Measurements from ENCODE around the gene KDM2B. TPM values are rescaled to one million over a fixed set of nuclear protein-coding genes. Genes with fewer than 3 reads are reported as not detected.
A peak's percentile ranks its signal among the peaks of the same experiment; 100 is the strongest.

KDM2B gene
- total and polyA plus RNA-seq, 2 of the 8 experiments (the other 6 are each of a cell fraction or from before 2014, with no cell fraction given): 111 to 162 TPM

GRCh38 chr12:121453629-121454028 lies 127.2 kb downstream of the KDM2B start:
- H3K9ac ChIP-seq (replicated peaks in 1 of 4; ENCODE audit: extremely low read depth in 1 of 4, low read depth in 3 of 4, low read length in 3 of 4): no peak overlapping the region
- no peak overlapping the region for H2BK5ac ChIP-seq (ENCODE audit: low read depth, low read length)
- H4K5ac ChIP-seq (ENCODE audit: insufficient read length, low read depth, low read length): no peak overlapping the region
- H3K4me1 ChIP-seq (replicated peaks in 1 of 4; ENCODE audit: control insufficient read depth in 3 of 4, insufficient read depth in 4 of 4, low read length in 3 of 4): peaks cover 0 to 5% (median 2%) of the 10 kb centered on the region in 4 experiments; a peak in 1 of 7 replicates
- no peak overlapping the region for H2BK20ac ChIP-seq (ENCODE audit: low read length)
- H3K4ac ChIP-seq (replicated peaks; ENCODE audit: insufficient read length, low read depth, low read length): no peak overlapping the region
- H3K27me3 ChIP-seq (replicated peaks in 1 of 4; ENCODE audit: control insufficient read depth in 3 of 4, extremely low read depth in 1 of 4, insufficient read depth in 3 of 4, low read length in 3 of 4): no peaks in the 10 kb centered on the region
- DNase-seq (ENCODE audit: low read depth in 1 of 2, low spot score in 2 of 2) (no peak), FAIRE-seq (no peak)
- H2AFZ ChIP-seq (ENCODE audit: low read length): no peak overlapping the region
- peaks cover 0 to 19% (median 7%) of the 10 kb centered on the region in 4 experiments; a peak in 4 of 8 replicates for H3K36me3 ChIP-seq (ENCODE audit: control insufficient read depth in 2 of 4, insufficient read depth in 4 of 4, low read length in 3 of 4)
- H3K9me3 ChIP-seq (ENCODE audit: insufficient read depth in 2 of 2, low read depth in 1 of 2, low read length in 1 of 2): no peaks in the 10 kb centered on the region
- no peak overlapping the region for H3K4me3 ChIP-seq (ENCODE audit: extremely low read depth in 1 of 4, insufficient read depth in 2 of 4, low read depth in 3 of 4, low read length in 4 of 4)
- no peak overlapping the region for H2BK12ac ChIP-seq (ENCODE audit: low read depth, low read length)
- CTCF ChIA-PET (ENCODE audit: partially characterized antibody): interaction anchor here (0.8 to 15.5 kb wide), 7 partner anchors 8 to 50 kb away, joined by 3 to 129 read pairs (median 4); no protein-coding TSS in a partner anchor
- H4K20me1 ChIP-seq (replicated peaks in 1 of 2; ENCODE audit: control insufficient read depth in 1 of 2, insufficient read depth in 2 of 2, low read length in 2 of 2): peaks cover 18 to 21% of the 10 kb centered on the region in 2 experiments
- H3K23me2 ChIP-seq (ENCODE audit: low read depth, low read length): no peaks in the 10 kb centered on the region
- no peak overlapping the region for H4K8ac ChIP-seq (ENCODE audit: extremely low read depth, insufficient read depth, low read length)
- H3K23ac ChIP-seq (ENCODE audit: insufficient read length): no peak overlapping the region
- H2BK15ac ChIP-seq (ENCODE audit: low read length): no peak overlapping the region
- peaks cover 31% of the 10 kb centered on the region for H3K79me1 ChIP-seq (ENCODE audit: low read depth, low read length)
- no peak overlapping the region for H2BK120ac ChIP-seq (replicated peaks; ENCODE audit: low read depth, low read length)
- peak in 1 of 3 experiments; percentile 10; a peak in 1 of 4 replicates for TF ChIP-seq CTCF (IDR thresholded peaks at IDR 0.05; ENCODE audit: control extremely low read depth in 1 of 3, insufficient read depth in 1 of 3, low read depth in 1 of 3, low read length in 3 of 3)
- no peak for TF ChIP-seq GABPA (IDR thresholded peaks at IDR 0.05; ENCODE audit: borderline replicate concordance, insufficient read depth, low read length)
- TF ChIP-seq SIX5 (IDR thresholded peaks at IDR 0.05; ENCODE audit: low read depth, low read length): no peak
- TF ChIP-seq EP300 (IDR thresholded peaks at IDR 0.05; ENCODE audit: borderline replicate concordance in 1 of 2, low read depth in 2 of 2, low read length in 2 of 2): no peak
- TF ChIP-seq POLR2AphosphoS5 (IDR thresholded peaks at IDR 0.05; ENCODE audit: low read depth, low read length): no peak
- no peak overlapping the region; the same call in 1 of the 2 replicates for H3K18ac ChIP-seq (ENCODE audit: extremely low read depth, low read length)
- POLR2A ChIA-PET (ENCODE audit: partially characterized antibody): interaction anchor here (0.6 to 2.2 kb wide), 4 partner anchors 10 to 1261 kb away, joined by 3 to 8 read pairs (median 4); no protein-coding TSS in a partner anchor
- H3K79me2 ChIP-seq (ENCODE audit: control insufficient read depth in 1 of 2, insufficient read depth in 2 of 2, low read length in 2 of 2): peaks cover 0 to 60% of the 10 kb centered on the region in 2 experiments; a peak in 2 of 4 replicates
- no peak overlapping the region for H2AK5ac ChIP-seq (ENCODE audit: low read depth, low read length)
- no peak overlapping the region for H3K4me2 ChIP-seq (ENCODE audit: insufficient read depth in 1 of 2, low read depth in 2 of 2, low read length in 2 of 2)
- no peak overlapping the region for H3K14ac ChIP-seq (ENCODE audit: insufficient read length)
- H4K91ac ChIP-seq (replicated peaks; ENCODE audit: insufficient read length, low read length): no peak overlapping the region
- H3K56ac ChIP-seq (replicated peaks; ENCODE audit: insufficient read length, low read depth, low read length): no peak overlapping the region
- H3K27ac ChIP-seq (ENCODE audit: low read depth, low read length): no peak overlapping the region; the same call in 1 of the 2 replicates
- 90% methylated on average over 14 of the region's 18 CpGs; no CpG with 5 or more reads in 1 of the 2 experiments for WGBS, 2 experiments (ENCODE audit: extremely low coverage in 1 of 2, insufficient coverage in 1 of 2, insufficient read length in 1 of 2, insufficient replicate concordance in 2 of 2, low coverage in 1 of 2, low lambda C conversion rate in 2 of 2, missing lambda C conversion rate in 1 of 2)
